GM19438 (cell line): ENCODE measurements around the gene YES1.
"Not testable (repeated sequence)": the region's sequence is repeated elsewhere in the genome, so short reads cannot be mapped to it uniquely, and the experiment has no call there.

Experiments
- ATAC-seq: cut with Tn5 transposase; IDR thresholded peaks from one replicate; pipeline ENCODE4 v1.9.1; 2021; ENCODE audit warnings: low read depth; ENCODE audit not compliant: unreplicated experiment

The YES1 gene

GRCh38 chr18:693466-694187, 118.4 kb downstream of the YES1 start:
- ATAC-seq: no peak

- ATAC-seq: no peak
These were observed 119.2 kb downstream of the YES1 start for GRCh38 chr18:692824-693223.

- no peak for ATAC-seq
These were observed 123.7 kb downstream of the YES1 start for GRCh38 chr18:688323-688722.

GRCh38 chr18:686339-687111, 125.5 kb downstream of the YES1 start:
- ATAC-seq: no peak

- no peak for ATAC-seq
These were observed 126.6 kb downstream of the YES1 start for GRCh38 chr18:685438-685837.

- no peak for ATAC-seq
These were observed 128.5 kb downstream of the YES1 start for GRCh38 chr18:683531-683930.

GRCh38 chr18:682833-683232, 129.2 kb downstream of the YES1 start:
- no peak for ATAC-seq

- not testable (repeated sequence) for ATAC-seq
These were observed 129.6 kb downstream of the YES1 start for GRCh38 chr18:682416-682815.

GRCh38 chr18:681985-682384, 130.1 kb downstream of the YES1 start:
- ATAC-seq: no peak

GRCh38 chr18:680392-680791, 131.7 kb downstream of the YES1 start:
- no peak for ATAC-seq

GRCh38 chr18:679516-679915, 132.5 kb downstream of the YES1 start:
- ATAC-seq: no peak

- no peak for ATAC-seq
These were observed 133.4 kb downstream of the YES1 start for GRCh38 chr18:678482-679182.

- no peak for ATAC-seq
These were observed 134.1 kb downstream of the YES1 start for GRCh38 chr18:677951-678381.

- no peak for ATAC-seq
These were observed 134.9 kb downstream of the YES1 start for GRCh38 chr18:677145-677544.

- ATAC-seq: no peak
These were observed 135.3 kb downstream of the YES1 start for GRCh38 chr18:676736-677135.

- no peak for ATAC-seq
These were observed 136.0 kb downstream of the YES1 start for GRCh38 chr18:676069-676468.

GRCh38 chr18:675307-675706, 136.7 kb downstream of the YES1 start:
- ATAC-seq: no peak

GRCh38 chr18:673769-674168, 138.3 kb downstream of the YES1 start:
- no peak for ATAC-seq

GRCh38 chr18:673317-673716, 138.7 kb downstream of the YES1 start:
- no peak for ATAC-seq
